ENCODE measurements around the gene GPANK1.

Gene GPANK1

GRCh38 chr6:31691564-31692108 is 26.8 kb upstream of the GPANK1 start:
- Histone ChIP-seq H3K9ac (ENCODE audit: low read length) (no peak overlapping the region), H3K79me2 (ENCODE audit: low read length) (no peaks in the 10 kb centered on the region), H3K36me3 (replicated peaks; ENCODE audit: low read depth, low read length) (peaks cover 2% of the 10 kb centered on the region)

GRCh38 chr6:31691078-31691463 is 26.3 kb upstream of the GPANK1 start:
- Histone ChIP-seq H3K9me3 (ENCODE audit: insufficient read depth, low read length) (no peaks in the 10 kb centered on the region), H3K4me3 (ENCODE audit: low read length) (no peak overlapping the region), H2AFZ (ENCODE audit: low read depth, low read length) (no peak overlapping the region), H3K4me2 (ENCODE audit: low read length) (no peak overlapping the region), H3K9ac (ENCODE audit: low read length) (no peak overlapping the region), H3K4me1 (ENCODE audit: low read length) (peaks cover 5% of the 10 kb centered on the region; the same call in 1 of the 2 replicates), H3K36me3 (replicated peaks; ENCODE audit: low read depth, low read length) (peaks cover 2% of the 10 kb centered on the region), H3K79me2 (ENCODE audit: low read length) (no peaks in the 10 kb centered on the region), H3K27ac (ENCODE audit: low read length) (no peak overlapping the region), H3K27me3 (ENCODE audit: low read depth, low read length) (no peaks in the 10 kb centered on the region), H4K20me1 (ENCODE audit: insufficient read depth, low read length) (no peaks in the 10 kb centered on the region)
- TF ChIP-seq EZH2phosphoT487 (IDR thresholded peaks at IDR 0.05; ENCODE audit: low read depth) = no peak
- TF ChIP-seq CTCF (IDR thresholded peaks at IDR 0.05; ENCODE audit: low read depth, low read length) = no peak

More at GRCh38 chr6:31691564-31692108, 26.8 kb upstream of the GPANK1 start:
- H3K4me2 ChIP-seq (ENCODE audit: low read length) = no peak overlapping the region
- TF ChIP-seq CTCF (IDR thresholded peaks at IDR 0.05; ENCODE audit: low read depth, low read length) (no peak), EZH2phosphoT487 (IDR thresholded peaks at IDR 0.05; ENCODE audit: low read depth) (no peak)
- H3K27me3 ChIP-seq (ENCODE audit: low read depth, low read length) = no peaks in the 10 kb centered on the region
- peaks cover 5% of the 10 kb centered on the region; the same call in 1 of the 2 replicates for H3K4me1 ChIP-seq (ENCODE audit: low read length)
- H2AFZ ChIP-seq (ENCODE audit: low read depth, low read length) = no peak overlapping the region
- H3K9me3 ChIP-seq (ENCODE audit: insufficient read depth, low read length) = no peaks in the 10 kb centered on the region
- no peak overlapping the region for H3K4me3 ChIP-seq (ENCODE audit: low read length)
- H3K27ac ChIP-seq (ENCODE audit: low read length) = no peak overlapping the region
- no peaks in the 10 kb centered on the region for H4K20me1 ChIP-seq (ENCODE audit: insufficient read depth, low read length)

- no peak overlapping the region for H3K9ac ChIP-seq (ENCODE audit: low read length)
Observed at GRCh38 chr6:31690231-31691077, 25.7 kb upstream of the GPANK1 start.

More at GRCh38 chr6:31690231-31691077, 25.7 kb upstream of the GPANK1 start:
- Histone ChIP-seq H3K4me3 (ENCODE audit: low read length) (no peak overlapping the region), H3K27me3 (ENCODE audit: low read depth, low read length) (no peaks in the 10 kb centered on the region), H3K9me3 (ENCODE audit: insufficient read depth, low read length) (no peaks in the 10 kb centered on the region), H2AFZ (ENCODE audit: low read depth, low read length) (no peak overlapping the region), H4K20me1 (ENCODE audit: insufficient read depth, low read length) (no peaks in the 10 kb centered on the region), H3K27ac (ENCODE audit: low read length) (no peak overlapping the region), H3K4me2 (ENCODE audit: low read length) (no peak overlapping the region), H3K36me3 (replicated peaks; ENCODE audit: low read depth, low read length) (peaks cover 2% of the 10 kb centered on the region), H3K79me2 (ENCODE audit: low read length) (no peaks in the 10 kb centered on the region), H3K4me1 (ENCODE audit: low read length) (peaks cover 5% of the 10 kb centered on the region; the same call in 1 of the 2 replicates)
- no peak for TF ChIP-seq CTCF (IDR thresholded peaks at IDR 0.05; ENCODE audit: low read depth, low read length)
- no peak for TF ChIP-seq EZH2phosphoT487 (IDR thresholded peaks at IDR 0.05; ENCODE audit: low read depth)

Data from OCI-LY3 (cell line).